GM19099 (cell line): ENCODE results near the gene GLCCI1.

Experiments
- POLR2A ChIP-seq: IDR thresholded peaks from 3 replicates; pipeline ENCODE4 v1.6.1; 2011; ENCODE audit warnings: low read depth; ENCODE audit not compliant: insufficient read length; ENCODE audit errors: extremely low read depth

The GLCCI1 gene

DNA sequence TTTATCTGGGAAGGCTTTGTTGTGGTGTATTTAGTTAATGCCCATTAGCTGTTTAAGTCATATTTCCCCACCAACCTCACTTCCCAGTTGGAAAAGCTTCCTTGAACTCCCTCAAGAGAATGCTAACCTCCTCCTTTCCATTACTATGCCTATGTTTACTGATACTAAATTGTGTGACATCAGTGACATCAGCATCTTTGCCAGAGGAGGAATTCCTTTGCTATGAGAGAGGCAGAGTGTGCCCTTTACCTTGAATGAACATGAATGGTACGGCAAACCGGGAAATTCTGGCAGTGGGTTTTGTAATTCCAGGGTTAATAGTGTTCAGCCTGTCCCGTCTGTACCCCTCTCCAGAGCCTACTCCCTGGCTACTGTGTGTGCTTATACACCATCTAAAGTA is 22.1 kb upstream of the GLCCI1 start:
- no peak for TF ChIP-seq POLR2A

GRCh38 chr7:7948232-7948631 is 20.4 kb upstream of the GLCCI1 start:
- TF ChIP-seq POLR2A: no peak

GRCh38 chr7:7953806-7954205 is 14.8 kb upstream of the GLCCI1 start:
- TF ChIP-seq POLR2A: no peak

- TF ChIP-seq POLR2A: no peak
These were observed 12.0 kb upstream of the GLCCI1 start for GRCh38 chr7:7956531-7957128.

DNA sequence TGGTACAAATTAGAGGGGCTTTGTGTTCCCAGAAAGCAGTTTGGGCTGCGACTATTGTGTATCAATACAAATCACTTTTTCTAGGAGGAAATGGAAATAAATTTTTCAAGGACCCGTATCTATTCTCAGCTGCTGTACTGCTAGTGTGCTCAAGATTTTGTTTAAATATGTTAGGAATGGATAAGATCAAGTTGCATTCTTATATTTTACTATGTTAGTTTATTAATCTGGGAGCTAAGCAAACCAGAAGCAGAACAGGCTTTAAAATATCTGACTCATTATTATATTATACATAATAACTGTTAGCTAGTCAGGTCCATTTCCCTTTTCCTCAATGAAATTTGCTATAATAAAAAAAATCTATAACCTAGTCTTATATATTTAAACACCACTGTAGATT is 11.1 kb upstream of the GLCCI1 start:
- no peak for TF ChIP-seq POLR2A

GRCh38 chr7:7959979-7960670 is 8.5 kb upstream of the GLCCI1 start:
- no peak for TF ChIP-seq POLR2A

GRCh38 chr7:7962851-7963250 is 5.7 kb upstream of the GLCCI1 start:
- TF ChIP-seq POLR2A: no peak

DNA sequence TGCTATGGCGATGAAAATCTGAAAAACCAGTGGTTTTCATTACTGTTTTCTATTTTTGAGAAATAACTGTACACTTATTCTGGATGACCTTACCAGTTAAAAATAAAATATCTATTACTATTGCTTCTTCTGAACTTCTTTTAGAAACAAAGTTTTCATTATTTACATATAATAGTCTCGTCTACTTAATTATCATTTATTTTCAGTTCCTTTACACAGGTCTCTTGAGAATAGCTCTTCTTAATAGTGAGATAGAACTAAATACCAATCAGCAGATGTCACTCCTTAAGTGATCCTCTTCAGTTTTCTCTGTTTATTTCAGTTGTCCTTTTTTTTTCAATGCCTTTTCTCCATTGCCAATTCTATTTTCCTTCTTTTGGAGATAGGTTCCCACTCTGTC is 4.3 kb upstream of the GLCCI1 start:
- no peak for TF ChIP-seq POLR2A

DNA sequence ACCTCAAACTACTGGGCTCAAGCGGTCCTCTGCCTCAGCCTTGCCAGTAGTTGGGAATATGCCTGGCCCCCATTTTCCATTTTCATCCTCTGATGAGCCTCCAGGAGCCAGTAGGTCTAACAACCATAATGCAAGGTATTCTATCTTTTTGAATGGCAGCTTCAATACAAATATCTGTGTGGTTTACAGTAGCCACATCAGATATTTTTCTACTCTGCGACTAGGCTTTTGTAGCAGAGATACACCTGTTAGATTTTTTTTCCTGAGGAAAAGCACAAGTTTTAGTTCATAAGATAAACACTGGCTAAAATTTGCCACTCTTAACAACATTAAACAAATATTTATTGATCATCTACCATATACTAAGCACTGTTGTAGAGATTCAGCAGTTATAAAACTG is 3.9 kb upstream of the GLCCI1 start:
- no peak for TF ChIP-seq POLR2A

DNA sequence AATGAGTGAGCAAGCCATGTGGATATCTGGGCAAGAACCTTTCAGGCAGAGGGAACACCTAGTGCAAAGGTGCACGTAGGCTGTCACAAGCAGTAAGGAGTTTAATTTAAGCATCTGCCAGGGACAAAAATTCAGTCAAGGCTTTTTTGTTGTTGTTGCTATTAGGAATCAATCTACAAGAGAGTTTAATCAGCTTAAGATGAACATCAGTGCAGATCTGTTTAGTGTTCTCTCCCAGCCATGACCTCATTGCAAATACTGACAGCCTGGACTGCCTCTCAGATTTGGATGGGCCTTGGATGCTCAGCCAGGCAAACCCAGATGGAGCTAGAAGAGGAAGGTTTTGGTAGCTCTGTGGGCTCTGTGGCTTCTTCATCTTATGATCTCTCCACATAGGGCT is 3.3 kb upstream of the GLCCI1 start:
- TF ChIP-seq POLR2A: no peak

DNA sequence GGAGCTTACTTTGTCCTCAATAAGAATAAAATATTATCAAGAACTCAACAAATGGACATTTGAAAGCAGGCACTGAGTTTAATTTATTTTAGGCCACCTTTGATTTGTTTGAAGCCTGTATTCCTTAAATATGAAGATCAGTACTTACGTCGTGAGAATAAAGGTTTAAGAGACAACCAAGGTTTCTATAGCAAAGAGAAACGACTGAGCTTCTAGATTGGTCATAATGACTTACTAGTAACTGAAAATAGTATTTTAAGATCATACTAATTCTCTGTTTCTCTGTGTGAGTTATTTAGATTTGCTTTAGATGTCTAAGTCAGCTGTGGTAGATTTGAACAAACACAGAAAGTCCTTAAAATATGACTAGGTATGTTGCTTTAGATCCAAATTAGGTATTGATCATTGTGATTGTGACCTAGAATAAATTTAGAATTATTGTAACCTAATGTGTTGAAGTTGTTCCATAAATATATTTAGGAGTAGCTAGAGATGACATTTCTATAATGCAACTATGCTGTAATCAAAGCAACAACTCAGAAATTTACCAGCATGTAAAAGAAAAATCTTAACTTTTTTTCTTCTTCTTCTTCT is 2.4 kb upstream of the GLCCI1 start:
- no peak for TF ChIP-seq POLR2A

DNA sequence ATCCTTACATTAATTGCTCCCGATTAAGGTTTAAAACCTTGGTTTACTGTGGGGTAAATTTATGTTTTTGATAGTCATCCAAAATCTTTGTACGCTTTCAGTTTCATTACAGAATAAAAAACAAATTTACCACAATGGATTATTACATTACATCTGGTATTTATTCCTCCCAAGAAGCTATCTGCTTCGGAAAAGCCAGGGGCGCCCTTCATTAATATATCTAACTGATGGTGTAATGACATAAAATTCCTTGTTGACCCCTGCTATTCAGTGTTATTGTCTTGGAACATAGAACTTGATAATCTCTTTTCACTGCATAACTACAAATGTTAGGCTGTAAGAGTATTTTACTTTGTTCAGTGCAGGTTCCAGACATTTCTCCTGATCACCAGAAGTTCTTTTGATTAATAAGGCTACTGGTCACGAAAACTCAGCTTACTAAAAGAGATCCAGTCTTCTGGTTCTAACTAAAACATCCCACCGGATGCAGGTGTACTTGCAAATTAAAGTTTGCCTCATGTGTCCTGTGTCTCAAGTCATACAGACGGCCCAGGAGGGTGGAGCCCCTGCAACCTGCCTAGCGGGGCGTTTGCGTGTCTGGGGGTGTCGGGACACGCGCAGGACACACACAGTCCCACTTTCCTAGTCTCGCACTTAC is 581 bp upstream of the GLCCI1 start:
- TF ChIP-seq POLR2A: peak; percentile 76

GRCh38 chr7:7969306-7970236 is 975 bp downstream of the GLCCI1 start:
- TF ChIP-seq POLR2A: peak; percentile 25

GRCh38 chr7:7970237-7970530 is 1.6 kb downstream of the GLCCI1 start:
- TF ChIP-seq POLR2A: no peak
